HG03280 (cell line): Measurements from ENCODE around the gene ATG2A.

ENCODE experiments used
- ATAC-seq: cut with Tn5 transposase; IDR thresholded peaks from one replicate; pipeline ENCODE4 v1.9.1; 2021; ENCODE audit warnings: mild to moderate bottlenecking, moderate library complexity; ENCODE audit not compliant: unreplicated experiment

Gene ATG2A

DNA sequence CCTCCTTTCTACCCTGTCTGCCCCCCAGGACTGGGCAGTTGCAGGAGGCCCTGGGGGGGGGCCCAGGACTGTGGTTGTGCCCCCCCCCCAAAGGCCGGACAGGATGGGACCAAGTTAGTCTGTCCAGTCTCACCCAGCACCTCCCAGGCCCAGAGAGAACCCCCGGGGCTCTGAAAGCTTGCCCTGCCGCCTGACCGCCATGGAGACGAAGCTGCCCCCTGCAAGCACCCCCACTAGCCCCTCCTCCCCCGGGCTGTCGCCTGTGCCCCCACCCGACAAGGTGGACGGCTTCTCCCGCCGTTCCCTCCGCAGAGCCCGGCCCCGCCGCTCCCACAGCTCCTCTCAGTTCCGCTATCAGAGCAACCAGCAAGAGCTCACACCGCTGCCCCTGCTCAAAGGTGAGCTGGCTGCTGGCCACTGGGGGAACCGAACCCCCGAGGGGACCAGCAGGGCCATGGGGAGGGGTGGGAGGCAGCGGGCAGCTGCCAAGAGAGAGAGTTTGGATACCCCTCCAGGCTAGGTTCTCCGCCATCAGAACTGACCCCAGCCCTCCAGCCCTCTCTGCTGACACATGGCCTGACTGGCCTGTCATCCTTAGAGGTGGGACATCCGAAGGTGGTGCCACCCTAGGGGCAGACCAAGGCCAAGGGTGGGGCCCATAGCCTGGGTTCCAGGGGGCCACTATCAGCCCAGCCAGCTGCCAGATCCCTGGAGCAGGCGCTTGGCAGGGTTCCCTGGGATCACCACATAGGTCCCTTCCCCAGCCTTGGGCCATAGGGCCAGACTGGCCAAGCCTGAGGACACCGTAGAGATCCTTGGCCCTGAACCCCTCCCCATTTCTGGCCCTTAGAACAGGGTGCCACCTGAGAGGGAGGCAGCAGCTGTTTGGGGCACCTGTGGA lies 8.8 kb upstream of the ATG2A start:
- ATAC-seq = no peak

DNA sequence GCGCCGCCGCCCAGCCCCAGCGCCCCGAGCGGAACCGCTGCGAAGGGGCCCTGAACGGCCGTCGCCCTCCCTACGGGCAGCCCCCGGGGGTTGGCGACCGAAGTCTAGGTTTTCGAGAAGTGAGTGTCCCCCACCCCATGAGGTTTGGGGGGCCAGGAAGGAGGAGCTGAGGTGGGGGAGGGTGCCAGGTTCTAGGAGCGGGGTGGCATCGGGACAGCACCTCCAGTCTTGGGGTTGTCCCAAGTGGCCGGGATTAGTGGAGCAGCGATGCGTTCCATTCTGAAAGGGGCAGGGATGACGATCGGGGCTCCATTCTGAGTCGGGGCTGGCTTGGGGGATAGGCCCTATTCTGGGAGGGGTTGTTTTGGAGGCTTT lies 7.9 kb upstream of the ATG2A start:
- no peak for ATAC-seq

DNA sequence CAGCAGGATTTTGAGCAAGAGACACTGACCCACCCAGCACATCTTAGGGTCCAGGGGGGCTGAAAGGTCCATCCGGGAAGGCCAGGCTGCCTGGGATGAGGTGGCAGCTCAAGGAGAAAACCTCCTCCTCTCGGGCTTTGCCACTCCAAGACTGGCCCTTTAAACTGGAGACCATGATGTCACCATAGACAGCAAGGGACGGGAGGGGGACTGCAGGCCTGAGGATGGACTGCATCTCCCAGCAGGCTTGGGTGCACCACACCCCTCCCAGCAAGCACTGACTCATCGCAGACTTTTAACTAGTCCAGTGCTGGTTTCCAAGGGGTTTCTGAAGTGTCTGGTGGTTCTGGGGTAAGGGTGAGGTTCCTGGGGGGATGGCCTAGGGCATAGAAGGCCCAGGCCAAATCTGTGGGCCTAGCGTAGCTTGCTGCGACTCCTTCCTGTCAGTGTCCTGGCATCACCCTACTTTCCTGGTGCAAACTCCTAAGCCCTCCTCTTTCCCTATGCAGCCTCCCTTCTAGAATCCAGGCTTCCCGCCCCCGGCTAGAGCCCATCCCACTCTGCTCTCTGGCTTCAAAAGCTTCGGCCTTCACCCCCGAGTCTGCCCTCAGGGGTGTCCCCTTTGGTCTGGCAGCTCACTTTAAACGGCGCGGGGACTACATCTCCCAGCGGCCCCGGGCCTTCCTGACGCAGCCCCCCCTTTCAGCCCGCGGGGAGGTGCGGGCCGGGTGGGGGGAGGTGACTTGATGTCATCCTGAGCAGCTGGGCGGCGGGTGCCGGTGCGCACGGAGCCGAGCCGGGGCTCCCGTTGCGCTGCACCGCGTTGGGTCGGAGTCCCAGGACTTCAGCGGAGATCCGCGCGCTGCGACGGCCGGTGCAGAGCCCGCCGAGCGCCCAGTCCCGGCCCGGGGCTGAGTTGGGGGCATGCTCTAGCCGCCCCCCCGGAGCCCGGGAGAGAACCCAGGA lies 7.2 kb upstream of the ATG2A start, which contains the start of gene PPP2R5B:
Gene PPP2R5B, plus strand, starts transcription at position 746 of the 966 bp plus-strand sequence. CDS start 1,046 bp downstream, outside the sequence.
- ATAC-seq = peak; percentile 79

DNA sequence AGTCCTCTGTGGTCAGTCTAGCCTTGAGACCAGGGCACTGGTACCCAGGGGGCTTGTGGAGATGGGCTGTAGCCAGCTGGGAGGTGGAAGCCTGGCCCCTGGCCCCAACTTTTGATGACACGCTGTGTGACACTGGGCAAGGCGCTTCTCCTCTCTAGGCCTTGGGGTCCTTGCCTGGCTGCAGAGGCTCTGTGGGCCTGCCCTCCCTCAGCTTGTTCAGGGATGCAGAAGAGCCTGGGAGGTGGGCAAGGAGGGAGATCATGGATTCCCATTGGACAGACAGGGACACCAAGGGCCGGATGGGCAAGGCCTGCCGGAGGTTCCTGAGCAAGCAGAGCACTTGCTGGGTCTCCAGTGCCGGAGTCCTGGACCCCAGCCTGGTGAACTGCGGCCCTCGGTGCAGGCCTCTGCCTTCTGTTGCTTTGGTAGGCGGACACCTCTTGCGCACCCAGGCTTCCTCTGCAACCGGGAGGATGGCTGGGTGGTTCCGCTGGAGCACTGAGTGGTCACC lies 6.2 kb upstream of the ATG2A start:
- ATAC-seq = no peak

DNA sequence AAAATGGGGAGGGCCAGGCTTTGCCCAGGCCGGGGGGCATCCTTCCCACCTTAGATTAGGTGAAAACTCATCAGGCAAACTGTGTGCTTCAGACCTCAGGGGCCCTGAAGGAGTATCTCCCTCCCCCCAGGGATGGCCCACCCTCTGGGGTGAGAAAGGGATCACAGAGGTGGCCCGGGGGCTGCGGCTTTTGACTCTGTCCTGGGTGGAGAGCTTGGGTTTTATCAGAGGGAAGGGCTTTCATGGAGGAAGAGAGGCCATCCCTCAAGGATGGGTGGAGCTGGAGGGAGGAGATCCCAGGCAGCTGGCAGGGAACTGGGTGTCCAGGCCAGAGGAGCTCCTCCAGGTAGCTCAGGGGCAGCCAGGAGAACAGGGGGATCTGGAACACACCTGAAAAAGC lies 4.4 kb upstream of the ATG2A start:
- ATAC-seq = no peak

DNA sequence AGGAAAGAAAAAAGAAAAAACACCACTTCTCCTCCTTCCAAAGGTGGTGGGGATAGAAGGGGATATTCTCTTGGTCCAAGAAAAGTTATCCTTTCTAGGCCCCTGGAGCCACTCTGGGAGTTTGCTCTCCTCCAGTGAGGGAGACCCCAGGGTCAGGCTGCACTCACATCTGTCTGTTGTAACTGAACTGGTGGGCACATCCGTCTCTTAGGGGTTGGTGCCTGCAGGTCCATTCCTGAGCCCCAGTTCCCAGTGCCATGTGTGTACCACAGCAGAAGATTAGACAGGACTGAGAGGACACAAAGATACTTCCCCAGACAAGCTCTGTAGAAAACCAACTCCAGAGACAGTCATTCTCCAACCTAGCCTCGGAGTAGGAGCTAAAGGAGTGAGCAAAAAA lies 3.1 kb upstream of the ATG2A start:
- ATAC-seq = no peak

DNA sequence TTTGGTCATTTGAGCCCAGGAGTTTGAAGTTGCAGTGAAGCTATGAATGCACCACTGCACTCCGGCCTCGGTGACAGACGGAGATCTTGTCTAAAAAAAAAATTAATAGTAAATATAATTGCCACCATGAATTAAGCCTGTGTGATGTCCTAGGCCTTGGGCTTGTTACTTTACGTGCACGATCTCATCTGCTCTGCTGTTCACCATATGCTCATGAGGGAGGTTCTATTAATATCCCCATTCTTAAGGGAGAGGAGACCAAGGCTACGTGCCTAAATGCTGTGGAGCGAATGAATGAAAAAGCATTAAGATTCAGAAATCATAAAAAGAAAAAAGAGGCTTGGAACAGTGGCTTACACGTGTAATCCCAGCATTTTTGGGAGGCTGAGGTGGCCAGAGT lies 2.6 kb upstream of the ATG2A start:
- ATAC-seq = no peak

DNA sequence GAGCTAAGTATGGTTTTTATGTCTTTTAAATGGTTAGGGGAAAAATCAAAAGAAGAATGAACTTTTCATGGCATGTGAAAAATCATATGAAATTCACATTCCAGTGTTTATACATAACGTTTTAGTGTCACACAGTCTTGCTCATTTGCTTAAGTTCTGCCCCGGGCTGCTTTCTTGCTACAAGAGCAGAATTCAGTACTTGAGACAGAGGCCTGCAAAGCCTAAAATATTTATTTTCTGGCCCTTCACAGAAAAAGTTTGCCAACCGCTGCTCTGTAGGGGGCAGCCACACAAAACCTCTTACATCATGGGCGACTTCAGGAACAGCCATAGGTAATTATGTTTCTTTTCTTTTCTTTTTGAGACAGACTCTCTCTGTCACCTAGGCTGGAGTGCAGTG lies 1.0 kb upstream of the ATG2A start:
- ATAC-seq = no peak

DNA sequence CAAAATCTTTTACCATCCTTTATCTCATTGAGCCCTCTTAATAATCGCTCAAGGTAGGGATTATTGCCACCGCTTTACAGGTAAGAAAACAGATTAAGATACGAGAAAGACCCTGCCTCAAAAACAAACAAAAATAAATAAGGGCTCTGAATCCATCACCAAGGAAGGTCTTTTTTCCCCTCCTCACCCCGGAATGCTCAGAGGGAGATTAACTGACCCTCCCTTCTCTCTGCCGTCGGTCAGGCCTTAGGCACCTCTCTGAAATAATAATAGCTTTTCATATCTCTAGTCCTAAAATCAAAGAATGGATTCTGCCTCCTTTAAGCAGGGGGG lies 620 bp upstream of the ATG2A start:
- no peak for ATAC-seq

DNA sequence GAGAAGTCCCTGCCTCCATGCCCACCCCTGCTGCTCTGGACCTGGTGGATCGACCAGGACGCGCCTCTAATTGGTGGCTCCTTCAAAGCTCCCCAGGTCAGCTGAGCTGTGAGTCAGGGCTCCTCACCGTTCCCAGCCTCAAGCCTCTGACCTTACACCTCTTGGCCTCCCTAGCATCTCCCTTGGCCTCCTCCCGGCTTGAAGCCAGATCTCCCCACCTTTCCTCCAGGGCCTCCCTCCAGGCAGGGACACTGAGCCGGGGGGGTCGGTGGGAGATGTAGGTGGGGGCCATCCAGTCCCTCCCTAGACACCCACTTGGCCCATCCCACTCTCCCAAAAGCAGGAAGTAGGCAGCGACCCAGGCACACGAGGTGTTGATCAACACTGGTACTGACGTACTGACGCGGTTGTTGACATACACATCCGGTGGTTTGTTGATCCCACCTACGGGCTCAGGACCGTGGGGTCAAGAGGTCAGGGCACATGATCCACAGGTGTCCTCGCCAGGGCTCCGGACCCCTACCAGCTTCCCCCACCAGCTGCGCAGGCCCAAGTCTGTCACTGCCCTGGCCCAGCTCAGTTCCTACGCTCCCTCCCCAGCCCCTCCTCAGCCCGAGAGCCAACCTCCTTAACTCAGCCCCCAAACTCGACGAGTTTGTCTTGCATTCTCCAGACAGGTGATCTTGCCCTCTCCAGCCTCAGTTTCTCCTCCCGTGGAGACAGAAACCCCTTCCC lies 802 bp downstream of the ATG2A start:
- no peak for ATAC-seq

DNA sequence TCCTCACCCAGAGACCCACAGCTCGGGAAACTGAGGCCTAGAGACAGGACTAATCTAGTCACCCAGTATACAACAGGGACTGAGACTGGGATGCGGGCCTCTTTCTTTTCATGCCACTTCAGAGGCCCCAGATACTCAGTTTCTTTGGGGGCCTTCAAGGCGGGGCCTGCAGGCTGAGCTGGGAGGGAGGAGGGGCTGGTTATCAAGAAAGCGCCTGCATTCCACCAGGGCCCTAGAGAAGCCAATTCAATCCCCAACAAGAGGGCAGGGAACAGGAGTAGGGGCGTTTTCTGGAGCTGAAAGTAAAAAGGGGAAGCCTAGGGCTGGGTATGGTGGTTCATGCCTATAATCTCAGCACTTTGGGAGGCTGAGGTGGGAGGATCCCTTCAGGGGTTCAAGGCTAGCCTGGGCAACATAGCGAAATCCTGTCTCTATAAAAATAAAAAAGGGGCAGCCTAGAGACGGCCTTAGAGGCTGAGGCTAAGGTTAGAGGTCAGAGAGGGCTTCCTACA lies 1.6 kb downstream of the ATG2A start:
- ATAC-seq = no peak

DNA sequence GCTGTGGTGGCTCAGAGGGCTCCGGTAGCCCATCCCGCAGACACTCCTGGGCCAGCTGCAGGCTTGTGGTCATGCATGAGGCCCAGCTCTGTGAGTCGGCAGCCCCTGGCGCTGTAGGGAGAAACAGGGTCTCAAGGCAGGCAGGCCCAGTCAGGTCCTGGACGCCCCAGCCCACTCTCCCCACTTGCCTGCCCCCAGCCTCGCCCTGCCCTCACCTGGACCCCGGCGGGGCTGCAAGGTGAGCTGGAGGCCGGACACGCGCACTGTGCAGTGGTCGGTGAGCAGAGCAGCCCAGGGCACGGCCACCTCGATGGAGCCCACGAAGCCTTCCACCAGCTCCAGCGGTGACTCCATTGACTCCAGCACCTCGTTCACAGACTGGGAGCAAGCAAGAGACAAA lies 2.9 kb downstream of the ATG2A start:
- no peak for ATAC-seq

DNA sequence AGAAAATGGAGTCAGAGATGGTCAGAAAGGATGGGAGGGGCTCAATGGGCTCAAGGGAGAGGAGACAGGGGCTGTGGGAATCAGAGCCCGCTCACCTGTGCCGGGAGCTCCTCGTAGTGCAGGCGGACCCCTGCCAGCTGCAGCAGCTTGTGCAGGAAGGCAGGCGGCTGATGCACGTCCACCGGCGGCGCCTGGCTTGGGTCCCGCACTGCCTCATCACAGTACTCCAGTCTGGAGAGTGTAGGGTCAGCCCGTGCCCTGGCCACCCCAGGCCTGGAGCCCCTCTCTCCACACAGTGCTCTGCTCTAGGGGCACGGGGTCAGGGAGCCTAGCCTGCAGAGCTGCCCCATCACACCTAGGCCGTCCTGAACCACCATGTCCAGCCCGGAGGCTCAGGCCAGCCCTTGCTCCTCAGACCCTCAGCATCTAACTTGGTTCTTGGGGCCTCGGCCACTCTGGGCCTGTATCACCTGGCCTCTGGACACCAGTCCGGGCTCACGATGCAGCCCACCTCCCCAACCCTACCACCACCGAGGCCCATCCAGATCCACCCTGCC lies 3.8 kb downstream of the ATG2A start:
- no peak for ATAC-seq

DNA sequence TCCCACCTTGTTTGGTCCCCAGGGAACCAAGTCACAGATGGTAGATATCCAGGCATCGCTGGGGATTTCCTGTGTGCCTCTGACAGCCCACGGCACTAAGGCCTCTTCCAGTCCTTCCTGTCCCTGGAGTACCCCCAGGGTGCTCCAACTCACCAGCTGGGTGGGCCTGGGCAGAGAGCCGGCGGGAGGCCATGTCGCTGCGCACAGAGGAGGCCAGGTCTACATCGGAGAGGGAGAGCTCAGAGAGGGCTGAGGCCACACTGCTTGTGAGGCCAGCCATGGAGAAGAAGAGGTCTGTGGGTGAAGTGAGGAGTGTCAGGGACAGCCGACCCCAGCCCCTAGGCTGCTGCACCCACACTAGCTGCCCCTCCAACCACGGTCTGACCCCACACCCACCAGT lies 5.3 kb downstream of the ATG2A start:
- no peak for ATAC-seq

DNA sequence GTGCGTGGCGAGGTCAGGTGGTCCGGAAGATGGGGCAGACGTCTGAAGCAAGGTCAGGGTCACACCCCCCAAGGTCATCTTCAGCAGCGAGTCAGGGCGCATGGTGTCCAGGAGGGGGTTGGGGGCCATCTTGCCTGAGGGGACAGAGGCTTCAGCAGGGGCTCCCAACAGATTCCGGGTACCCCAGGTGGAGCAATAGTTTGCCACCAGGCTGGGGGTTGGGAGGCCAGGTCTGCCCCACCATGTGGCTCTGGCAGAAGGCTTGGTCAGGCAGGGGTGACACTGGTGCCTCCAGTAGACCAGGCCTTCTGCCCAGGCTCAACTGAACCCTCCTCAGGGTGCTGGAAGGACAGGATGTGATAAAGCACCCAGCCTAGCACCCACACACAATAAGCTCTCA lies 5.9 kb downstream of the ATG2A start:
- no peak for ATAC-seq

DNA sequence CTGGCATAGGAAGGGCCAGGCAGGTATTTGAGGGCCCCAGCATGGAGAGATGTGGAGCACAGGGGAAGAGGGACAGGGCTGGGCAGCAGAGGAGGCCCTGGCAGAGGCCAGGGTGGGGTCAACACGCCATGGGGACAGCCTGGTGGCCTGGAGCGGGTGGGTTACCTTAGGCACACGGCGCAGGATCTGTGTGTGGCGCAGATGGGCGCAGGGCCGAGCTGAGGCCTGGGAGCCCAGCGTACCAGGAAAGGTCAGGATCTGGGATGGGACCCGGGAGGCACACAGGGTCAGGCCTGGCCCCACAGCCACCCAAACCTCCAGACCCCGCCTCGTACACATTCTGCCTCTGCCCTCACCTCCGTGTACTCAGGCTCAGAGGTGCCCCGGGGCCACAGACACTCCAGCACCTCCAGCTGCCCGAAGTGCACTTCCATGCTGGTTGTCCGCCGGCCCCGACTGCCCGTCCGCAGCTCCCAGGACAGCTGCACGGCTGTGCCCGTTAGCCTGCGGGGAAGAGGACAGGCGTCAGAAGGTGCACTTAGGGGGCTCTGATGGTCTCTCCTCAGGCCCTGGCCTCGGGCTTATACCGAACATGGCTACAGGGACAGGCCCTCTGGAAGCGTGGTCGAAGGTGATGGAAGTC lies 6.4 kb downstream of the ATG2A start:
- ATAC-seq = no peak

DNA sequence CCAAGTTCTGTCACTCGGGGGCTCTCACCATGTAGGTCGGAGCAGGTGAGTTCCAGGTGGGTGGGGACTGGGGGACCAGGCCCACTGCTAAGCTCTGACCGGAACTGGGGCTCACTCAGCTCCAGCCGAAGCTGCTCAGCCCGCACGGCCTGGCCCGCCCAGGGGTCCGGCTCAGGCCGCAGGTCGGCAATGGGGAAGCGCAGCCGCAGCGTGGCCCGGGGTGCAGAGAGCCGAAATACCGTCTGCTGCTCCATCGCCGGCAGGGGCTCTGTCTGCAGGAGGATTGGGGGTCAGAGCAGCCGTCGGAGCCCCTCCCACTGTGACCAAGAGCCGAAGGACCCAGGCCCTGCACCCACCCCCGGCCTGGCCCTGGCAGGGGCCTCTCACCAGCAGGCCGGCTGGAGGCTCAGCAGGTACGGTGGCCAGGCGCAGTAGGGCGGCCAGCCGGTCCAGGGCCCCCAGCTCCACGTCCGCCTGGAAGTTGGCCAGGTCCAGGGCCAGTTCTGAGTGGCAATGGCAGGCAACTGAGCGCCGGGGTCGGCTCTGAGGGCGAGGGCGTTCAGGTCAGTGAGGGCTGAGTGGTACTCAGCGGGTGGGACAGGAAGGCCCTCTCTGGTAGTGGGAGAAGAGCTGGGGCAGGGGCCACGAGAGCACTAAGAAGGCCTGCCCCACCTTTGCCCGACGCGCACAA lies 7.2 kb downstream of the ATG2A start:
- no peak for ATAC-seq

DNA sequence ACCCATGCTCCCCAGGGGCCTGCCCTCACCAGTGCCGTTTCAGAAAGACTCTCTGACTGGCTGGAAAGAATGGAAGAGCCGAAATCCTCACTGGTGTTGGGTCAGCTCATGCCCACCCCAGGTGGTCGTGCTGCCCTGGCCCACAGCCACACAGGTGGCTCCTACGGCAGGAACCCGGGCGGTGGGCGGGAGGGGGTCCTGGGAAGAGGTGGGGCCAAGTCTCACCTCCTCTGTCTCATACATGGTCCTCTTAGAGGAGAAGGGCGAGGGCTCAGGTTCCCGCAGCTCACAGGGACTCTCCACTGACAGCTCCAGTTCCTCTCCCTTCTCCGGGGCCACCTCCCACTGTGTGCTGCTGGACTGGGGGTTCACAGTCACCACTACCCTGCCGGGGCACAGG lies 8.2 kb downstream of the ATG2A start:
- ATAC-seq = no peak

DNA sequence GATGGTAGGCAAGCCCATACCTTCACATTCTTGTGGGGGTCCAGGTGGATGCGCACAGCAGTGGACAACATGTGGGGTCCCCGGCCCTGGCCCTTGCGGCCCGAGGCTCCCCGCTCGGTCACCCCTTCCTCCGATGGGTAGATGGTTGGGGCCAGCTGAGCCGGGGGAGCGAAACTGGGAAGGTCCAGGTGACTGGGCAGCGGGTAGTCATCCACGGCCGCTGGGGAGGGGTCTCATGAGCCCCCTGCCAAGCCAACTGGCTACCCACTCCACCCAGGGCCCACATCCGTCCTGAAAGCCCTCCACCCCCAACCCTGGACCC lies 10.7 kb downstream of the ATG2A start:
- no peak for ATAC-seq
